Erythroblast (primary cell): ENCODE results near the gene MS4A18.

ENCODE experiments used
- GATA1 ChIP-seq: IDR thresholded peaks from 2 replicates; pipeline ENCODE4 v1.6.1; 2011; ENCODE audit warnings: low read depth, mild to moderate bottlenecking, control low read depth, low read length, moderate library complexity
- POLR2A ChIP-seq: IDR thresholded peaks from 2 replicates; pipeline ENCODE4 v1.6.1; 2011; ENCODE audit warnings: mild to moderate bottlenecking, low read length

DNA sequence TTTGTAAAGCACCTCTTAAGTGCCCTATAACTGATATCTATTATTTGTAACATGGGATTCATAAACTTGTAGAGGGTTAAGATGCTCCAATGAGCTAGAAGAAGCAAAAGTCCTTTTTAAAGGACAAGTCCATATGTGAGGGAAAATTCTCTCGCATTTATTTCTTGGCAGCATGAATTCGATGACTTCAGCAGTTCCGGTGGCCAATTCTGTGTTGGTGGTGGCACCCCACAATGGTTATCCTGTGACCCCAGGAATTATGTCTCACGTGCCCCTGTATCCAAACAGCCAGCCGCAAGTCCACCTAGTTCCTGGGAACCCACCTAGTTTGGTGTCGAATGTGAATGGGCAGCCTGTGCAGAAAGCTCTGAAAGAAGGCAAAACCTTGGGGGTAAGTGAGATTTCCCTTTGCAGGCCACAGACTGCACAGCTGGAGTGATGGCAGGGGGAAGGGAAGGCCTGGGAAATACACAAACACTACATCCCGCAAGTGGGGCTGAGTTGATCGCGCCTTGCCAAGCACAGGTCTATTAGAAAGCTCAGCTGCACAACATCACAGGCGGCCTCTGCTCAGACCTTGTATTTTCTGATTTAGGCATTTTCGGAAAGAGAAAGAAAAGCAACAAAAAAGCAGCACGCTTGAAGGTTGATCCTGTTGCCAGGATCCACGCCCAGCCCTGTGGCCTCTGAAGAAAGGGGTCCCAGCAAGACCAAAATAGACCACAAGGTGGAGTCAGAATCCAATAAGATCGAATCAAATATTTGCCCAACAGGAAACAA lies 23.6 kb upstream of the MS4A18 start:
- TF ChIP-seq POLR2A (no peak), GATA1 (no peak)
